Dermis blood vessel endothelial cell (primary cell): Measurements from ENCODE around the gene RPA1. TPM values are rescaled to one million over a fixed set of nuclear protein-coding genes. Genes with fewer than 3 reads are reported as not detected.

Experiments
- DNase-seq: peaks from one replicate; pipeline ENCODE4 v3.0.0; 2010
- total RNA-seq: library from RNA; depleted of rRNA; stranded (reverse); fragments of >200 nt; gene quantifications from 2 replicates; pipeline ENCODE4 v1.2.3, GENCODE V29; 2014

The RPA1 gene
- total RNA-seq, 1 donor from 2014 or later: 21.3 TPM

GRCh38 chr17:1942666-1943435 is 113.0 kb downstream of the RPA1 start:
- no peak for DNase-seq

DNA sequence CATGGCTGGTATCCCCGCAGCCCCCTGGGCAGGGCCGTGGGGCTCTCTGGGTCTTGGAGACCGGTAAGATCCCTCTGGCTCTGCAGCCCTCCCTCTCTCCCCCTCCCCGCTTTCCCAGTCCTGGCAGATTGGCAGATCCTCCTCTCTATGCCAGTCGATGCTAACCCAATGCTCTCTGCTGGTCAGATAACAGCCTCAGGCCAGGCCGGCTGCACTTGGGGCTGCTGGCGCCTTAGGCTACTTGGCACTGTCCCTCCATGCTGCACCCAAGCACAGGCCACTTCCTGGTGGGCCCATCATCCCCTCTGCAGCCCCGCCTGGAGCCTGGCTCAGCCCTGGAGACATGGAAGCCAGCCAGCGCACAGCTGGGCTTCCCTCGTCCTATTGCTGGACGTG is 113.6 kb downstream of the RPA1 start:
- no peak for DNase-seq

GRCh38 chr17:1945621-1946020 is 115.8 kb downstream of the RPA1 start:
- DNase-seq: no peak

DNA sequence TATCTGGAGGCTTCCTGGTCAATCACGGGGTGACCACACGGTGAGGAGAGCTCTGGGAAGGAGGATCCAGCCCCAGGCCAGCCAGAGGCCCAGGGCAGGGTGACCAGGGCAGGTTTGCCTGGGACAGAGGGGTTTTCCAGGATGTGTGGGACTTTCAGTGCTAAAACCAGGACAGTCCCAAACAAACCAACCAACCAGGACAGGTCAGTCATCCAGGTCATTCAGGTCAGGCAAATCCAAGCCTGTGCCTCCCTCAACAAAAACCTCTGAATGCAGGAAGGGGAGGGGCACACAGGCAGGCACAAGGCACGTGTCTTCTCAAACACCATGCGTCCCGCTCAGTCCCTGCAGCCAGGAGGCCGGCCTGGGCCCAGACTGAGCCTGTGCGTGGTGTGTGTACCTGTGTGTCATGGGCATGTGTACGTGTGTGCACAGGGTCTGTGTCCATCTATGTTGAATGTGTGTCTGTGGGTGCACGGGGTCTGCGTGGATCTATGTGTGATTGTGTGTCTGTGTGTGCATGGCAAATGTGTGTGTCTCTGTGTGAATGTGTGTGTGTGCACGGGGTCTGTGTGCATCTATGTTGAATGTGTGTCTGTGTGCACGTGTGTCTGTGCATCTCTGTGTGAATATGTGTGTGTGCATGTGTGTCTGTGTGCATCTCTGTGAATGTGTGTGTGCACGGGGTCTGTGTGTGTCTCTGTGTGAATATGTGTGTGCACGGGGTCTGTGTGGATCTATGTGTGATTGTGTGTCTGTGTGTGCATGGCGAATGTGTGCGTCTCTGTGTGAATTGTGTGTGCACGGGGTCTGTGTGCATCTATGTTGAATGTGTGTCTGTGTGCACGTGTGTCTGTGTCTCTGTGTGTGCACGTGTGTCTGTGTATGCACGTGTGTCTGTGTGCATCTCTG is 116.5 kb downstream of the RPA1 start:
- no peak for DNase-seq

- no peak for DNase-seq
Measured at GRCh38 chr17:1947229-1947742, 117.5 kb downstream of the RPA1 start.

- no peak for DNase-seq
Measured at GRCh38 chr17:1947743-1948516, 118.1 kb downstream of the RPA1 start.

GRCh38 chr17:1948517-1948825 is 118.7 kb downstream of the RPA1 start:
- no peak for DNase-seq

Other genes starting within 250 kb of the RPA1 start
- gene SLC43A2, start 201.2 kb upstream of the RPA1 start, total RNA-seq: 33.9 and 53.5 TPM in 2 replicates
- gene SCARF1, start 184.3 kb upstream of the RPA1 start, total RNA-seq: 172 and 200 TPM in 2 replicates
- gene RILP, start 180.1 kb upstream of the RPA1 start, total RNA-seq: 12.0 and 15.7 TPM in 2 replicates
- 79.6 and 218 TPM in 2 replicates for gene PRPF8, start 145.1 kb upstream of the RPA1 start, total RNA-seq
- gene TLCD2, start 119.6 kb upstream of the RPA1 start, total RNA-seq: 1.7 and 1.8 TPM in 2 replicates
- gene WDR81, start 105.3 kb upstream of the RPA1 start, total RNA-seq: 25.2 and 26.9 TPM in 2 replicates
- gene SERPINF2, start 87.1 kb upstream of the RPA1 start, total RNA-seq: 0.05 and 0.17 TPM in 2 replicates
- gene SERPINF1, start 67.9 kb upstream of the RPA1 start, total RNA-seq: 0.37 TPM in 1 of 2 replicates, not detected in the other
- gene SMYD4, start 103 bp upstream of the RPA1 start, total RNA-seq: 10.7 and 13.1 TPM in 2 replicates
- gene RTN4RL1, start 195.3 kb downstream of the RPA1 start, total RNA-seq: 0.51 and 0.60 TPM in 2 replicates
- 18.4 and 25.7 TPM in 2 replicates for gene DPH1, start 200.1 kb downstream of the RPA1 start, total RNA-seq
- gene OVCA2, start 212.0 kb downstream of the RPA1 start, total RNA-seq: 43.5 and 77.1 TPM in 2 replicates
- gene HIC1, start 225.1 kb downstream of the RPA1 start, total RNA-seq: 117 and 120 TPM in 2 replicates